Stimulated activated CD4-positive, alpha-beta T cell treated with anti-CD3 and anti-CD28 coated beads, Interleukin-4, amount 100 ng/mL, for 1 hour (primary cell): ENCODE data around the gene DYNLT4.
"Not testable (repeated sequence)": the region's sequence is repeated elsewhere in the genome, so short reads cannot be mapped to it uniquely, and the experiment has no call there.

Experiments used
- DNase-seq: peaks from one replicate; pipeline ENCODE4 v3.0.0-alpha.2; 2020

DYNLT4 gene

DNA sequence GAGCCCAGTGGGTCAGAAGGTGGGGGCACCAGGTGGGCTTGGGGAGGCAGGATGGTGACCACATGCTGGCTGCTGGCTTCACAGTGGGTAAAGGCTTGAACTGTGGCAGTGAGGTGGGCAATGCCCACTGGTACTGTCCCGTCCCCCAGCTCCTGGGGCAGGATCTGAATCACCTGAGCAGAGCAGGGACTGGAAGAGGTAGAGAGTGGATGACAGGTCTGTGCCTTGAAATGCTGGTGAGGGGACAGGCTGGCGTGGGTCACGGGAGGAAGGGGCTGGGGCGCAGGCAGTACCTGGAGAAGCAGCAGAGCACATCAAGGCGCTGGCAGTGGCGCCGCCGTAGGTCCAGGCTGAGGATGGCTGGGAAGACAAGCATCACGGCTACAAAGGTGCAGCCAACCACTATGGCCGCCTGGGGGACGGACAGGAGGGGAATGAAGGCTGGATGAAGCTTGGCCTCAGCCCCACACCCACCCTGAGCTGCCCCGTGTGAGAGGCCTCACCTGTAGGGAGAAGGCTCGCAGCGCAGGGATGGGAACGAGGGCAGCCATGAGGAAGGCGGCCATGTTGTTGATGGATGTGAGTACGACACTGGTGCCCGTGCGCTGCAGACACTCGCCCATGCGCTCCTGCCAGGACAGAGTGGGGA is 21.0 kb upstream of the DYNLT4 start:
- DNase-seq = no peak

DNA sequence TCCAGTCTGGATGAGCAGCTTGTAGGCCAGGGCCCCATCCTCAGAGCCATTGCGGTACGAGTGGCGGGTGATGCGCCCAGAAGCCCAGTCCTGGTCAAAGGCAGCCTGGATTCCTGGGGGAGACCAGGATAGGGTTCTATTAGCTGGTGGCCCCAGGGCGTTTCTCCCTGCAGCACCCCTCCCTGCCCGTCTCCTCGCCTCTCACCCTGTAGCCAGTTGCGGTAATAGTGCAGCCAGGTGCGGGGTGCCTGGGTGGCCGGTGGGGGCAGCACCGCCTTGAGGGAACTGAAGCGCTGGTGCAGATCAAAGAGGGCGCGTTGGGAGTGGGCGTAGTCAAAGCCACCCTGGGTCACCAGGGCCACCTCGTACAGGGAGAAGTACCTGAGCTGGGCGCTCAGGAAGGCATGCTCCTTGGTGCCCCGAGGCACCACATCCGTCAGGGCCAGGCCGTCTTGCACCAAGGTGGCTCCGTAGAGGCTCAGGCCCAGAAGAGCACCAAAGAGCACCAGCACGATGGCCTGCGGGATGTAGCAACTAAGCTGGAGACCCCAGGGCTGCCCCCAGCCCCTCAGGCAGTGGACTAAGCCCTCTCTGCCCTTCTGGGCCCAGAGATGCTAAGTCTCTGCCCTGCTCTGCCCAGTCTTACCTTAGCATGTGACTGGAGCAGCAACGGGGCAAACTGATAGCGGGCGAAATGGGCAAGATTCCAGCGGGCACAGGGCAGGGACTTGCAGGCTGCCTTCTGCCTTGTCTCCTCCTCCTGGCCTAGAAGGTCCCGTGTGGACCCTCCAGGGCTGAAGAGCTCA is 20.2 kb upstream of the DYNLT4 start:
- no peak for DNase-seq

DNA sequence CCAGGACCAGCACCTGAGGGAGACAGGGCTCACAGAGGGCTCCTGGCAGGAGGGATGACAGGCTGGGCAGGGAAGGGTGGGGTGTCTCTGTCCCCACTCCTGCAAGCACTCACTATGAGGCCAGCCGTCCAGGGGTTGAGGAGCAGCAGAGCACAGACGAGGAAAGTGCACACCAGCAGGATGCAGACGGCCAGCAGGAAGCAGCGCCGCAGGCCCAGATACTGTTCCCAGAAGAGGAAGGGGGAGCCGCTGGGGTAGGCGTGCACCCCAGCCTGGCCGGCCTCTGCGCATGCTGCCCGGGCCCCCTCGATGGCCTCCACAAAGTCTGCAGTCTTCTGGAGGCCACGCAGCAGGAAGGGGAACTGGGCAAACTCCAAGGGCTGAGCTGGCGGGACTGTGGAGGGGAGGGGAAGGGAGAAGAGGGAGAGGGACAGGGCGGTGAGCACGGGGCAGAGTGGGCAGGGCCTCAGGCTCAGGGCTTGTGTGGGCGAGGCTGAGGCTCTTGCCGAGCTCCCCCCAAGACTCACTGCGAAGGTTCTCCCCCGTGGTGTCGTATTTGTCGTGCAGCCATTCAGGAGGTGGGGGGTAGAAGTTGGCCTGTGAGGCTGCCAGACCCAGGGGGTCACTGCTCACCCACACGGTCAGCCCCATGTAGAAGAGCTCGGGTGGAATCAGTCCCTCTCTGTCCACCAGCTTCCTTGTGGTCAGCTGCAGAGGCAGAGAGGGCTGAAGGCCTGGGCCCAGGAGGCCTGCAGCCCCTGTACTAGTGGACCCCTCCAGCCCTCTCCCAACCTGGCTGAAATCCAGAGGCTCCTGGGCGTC is 19.4 kb upstream of the DYNLT4 start:
- DNase-seq = no peak

DNA sequence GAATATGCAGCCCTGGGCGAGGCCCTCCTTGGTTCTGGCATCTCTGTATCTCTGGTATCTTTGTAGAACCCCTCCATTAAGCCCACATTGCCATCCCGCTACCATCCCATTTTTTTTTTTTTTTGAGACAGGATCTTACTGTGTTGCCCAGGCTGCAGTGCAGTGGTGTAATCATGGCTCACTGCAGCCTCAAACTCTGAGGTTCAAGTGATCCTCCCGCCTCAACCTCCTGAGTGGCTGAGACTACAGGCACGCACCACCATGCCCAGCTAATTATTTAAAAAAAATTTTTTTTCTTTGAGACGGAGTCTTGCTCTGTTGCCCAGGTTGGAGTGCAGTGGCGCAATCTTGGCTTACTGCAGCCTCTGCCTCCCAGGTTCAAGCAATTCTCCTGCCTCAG is 17.2 kb upstream of the DYNLT4 start:
- DNase-seq = not testable (repeated sequence)

DNA sequence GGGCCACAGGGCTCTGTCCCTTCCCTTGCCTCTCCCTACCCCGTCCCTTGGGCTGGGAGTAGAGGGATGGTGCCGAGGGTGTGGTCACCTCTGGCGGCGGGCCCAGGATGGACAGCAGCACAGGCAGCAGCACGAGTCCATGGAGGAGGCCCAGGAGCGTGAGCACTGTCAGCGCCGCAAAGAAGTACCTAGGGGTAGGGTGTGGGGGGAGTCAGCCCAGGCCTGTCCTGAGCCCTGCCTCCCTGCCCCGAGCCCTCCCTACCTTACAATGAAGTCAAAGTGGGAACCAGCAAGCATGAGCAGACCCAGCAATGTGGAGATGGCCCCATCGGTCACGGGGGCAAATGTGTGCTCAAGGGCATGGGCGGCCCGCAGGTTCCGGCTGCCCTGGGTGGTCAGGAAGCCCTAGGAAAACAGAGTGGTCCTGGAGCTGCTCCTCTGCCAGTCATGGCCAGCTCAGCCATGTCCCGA is 15.9 kb upstream of the DYNLT4 start:
- DNase-seq = no peak

DNA sequence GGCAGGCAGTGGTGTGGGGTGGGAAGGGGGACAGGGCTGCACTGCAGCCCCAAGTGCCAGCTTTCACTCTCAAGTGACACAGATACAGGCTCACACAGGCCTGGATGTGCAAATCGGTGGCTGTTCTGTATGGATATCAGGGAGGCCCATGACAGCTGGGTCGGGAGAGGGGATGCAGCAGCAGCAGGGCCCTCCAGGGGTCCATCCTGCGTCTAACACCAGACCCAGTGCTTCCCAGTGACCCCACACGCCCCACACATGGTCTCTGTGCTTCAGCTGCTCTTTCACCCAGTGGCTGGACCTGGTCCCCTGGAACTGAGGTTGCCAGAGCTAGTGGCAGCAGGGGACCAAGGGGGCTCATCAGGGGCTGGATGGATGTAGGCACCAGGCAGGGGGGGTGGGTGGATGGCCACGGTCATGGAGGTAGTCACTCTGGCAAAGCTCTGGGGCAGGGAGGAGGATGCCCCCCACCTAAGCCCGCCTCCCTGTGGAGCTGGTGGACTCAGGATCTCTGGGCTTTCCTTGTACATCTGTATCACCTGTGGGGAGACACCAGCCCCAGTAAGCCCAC is 15.1 kb upstream of the DYNLT4 start:
- no peak for DNase-seq

DNA sequence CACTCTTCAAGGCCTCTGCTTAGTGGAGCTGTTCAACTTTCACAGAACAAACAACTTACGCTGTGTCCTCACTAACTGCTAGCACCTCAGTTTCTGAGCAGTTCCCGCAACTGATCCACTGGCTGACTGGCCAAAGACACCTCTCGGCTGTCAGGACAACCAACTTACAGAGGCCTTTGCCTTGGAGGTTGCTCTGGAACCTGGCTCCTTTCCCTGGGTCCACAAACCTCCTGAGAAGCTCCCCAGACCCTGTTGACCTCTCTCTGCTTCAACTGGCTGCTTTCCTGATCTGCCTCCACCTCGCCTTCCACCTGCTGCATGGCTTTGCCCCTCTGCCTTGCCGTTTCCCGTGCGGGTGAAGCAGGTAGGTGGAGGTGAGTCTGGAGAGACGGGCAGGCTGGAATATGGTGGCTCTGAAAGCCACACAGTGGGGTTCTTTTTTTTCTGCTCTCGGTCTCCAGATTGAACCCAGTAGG is 14.1 kb upstream of the DYNLT4 start:
- DNase-seq = no peak

DNA sequence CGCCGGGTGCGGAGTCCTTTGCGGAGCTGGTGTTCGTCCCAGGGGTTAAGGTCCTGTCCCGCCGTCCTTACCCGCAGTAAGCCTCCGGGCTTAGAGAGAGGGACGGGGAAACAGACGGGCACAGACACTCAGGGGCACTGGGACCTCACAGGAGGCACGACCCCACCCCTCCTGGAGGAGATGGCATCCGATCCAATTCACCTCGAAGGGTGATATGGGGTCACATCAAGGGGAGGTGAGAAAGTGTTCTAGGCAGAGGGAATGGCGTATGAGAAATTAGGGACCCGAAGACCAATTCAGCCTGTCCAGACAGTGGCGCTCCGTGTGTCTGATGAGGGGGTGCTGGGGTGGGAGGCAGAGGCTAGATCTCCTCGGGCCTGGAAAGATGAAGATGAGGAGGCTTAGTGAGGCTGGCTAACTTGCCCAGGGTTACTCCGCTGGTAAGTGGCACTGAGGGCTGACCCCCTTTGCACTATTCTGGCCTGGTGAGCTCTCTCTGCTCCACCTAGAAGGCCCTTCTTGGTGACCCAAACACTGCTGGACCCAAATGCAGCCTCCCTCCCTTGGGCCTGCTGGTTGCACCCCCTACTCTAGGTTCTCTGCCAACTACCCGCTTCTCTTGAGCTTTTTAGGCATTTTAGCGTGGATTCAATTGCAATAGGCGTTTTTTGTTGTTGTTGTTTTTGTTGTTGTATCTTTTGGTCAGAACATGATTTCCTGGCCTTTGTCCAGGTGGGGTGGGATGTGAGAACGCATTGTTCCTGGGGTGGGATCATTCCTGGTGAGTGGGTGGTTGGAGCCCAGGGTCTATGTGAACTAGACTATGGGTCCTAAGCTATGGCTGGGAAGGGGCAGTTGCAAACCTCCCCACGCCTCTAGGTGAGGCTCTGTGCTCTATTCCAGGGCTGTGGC is 13.4 kb upstream of the DYNLT4 start:
- no peak for DNase-seq

DNA sequence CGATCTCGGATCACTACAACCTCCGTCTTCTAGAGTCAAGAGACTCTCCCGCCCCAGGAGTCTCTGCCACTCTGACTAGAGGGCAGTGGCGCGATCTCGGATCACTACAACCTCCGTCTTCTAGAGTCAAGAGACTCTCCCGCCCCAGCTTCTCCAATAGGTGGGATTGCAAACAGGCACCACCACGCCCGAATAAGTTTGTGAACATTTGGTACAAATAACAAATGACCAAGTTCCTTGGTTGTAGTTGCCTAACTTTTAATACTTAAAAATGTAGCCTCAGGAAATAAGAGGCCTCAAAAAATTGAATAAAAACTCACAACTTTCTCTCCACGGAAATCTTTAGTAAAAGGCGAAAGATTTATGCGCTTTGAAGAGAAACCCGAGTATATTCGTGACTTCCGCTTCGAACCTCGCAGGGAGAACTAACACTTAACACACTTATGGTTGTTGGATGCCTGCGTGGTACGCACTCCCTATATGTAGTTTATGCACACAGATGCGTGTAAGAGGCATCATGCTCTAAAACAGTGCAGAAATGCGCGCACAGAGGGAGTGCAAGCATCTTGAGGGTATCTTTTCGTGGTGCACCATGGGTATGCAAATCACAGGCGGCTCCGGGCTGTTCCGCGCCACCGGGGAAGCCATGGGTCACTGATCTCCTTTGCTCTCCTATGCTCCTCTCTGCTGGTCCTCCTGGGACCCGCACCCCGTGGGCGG is 12.6 kb upstream of the DYNLT4 start:
- DNase-seq = peak; percentile 70

DNA sequence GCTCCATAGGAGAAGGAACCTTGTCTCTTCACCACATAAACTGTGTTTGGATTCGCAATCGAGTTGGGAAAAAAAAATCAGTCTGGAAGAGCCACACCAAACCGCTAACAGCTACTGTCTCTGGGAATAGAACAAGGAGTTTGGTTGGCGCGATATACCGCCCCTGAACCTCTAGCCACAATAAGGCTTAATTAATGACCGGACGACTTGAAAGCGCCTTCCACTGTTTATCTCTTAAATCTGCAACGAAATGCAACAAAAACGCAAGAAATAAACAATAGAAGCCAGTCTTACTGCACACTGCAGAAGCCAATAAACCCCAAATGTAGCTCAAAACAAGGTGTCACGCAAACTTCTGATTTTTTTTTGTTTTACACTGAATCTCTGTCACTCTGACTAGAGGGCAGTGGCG is 12.1 kb upstream of the DYNLT4 start:
- DNase-seq = no peak

DNA sequence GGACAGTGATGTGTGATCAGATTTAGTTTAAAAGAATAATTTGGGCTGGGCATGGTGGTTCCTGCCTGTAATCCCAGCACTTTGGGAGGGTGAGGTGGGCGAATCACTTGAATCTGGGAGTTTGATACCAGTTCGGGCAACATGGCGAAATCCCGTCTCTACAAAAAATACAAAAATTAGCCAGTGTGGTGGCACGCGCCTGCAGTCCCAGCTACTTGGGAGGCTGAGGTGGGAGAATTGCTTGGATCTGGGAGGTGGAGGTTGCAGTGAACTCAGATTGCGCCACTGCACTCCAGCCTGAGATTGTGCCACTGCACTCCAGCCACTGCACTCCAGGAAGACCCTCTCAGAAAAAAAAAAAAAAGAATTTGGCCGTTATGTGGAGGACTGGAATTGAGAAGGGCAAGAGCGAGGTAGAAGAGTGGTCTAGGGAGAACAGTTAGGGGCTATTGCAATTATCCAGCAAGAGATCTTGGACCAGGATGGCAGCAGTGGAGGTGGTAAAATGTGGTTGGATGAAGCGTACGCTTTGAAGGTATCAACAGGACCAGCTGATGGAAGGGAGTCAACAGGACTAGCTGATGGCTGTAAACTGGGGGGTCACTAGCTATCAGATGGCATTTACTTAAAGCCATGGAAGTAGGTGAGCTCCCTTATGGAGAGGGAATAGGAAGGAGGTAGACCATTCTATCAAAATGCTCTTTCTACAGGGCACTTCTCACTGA is 10.8 kb upstream of the DYNLT4 start:
- DNase-seq = no peak

DNA sequence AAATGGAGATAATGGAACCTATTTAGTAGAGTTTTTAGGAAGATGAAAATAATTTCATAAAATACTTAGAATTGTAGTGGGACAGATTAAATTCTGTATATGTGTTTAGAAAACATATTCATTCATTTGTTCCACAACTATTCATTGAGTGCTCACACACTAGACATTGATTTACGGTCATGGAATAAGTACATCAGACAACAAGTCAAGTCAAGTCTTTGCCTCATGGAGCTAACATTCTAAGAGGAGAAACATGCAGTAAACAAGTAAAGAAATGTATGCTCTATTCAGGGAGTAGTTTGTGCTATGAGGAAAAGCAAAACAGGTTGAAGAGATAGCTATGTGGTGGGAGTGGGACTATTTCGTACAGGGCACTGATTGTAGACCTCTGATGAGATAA is 10.2 kb upstream of the DYNLT4 start:
- no peak for DNase-seq

DNA sequence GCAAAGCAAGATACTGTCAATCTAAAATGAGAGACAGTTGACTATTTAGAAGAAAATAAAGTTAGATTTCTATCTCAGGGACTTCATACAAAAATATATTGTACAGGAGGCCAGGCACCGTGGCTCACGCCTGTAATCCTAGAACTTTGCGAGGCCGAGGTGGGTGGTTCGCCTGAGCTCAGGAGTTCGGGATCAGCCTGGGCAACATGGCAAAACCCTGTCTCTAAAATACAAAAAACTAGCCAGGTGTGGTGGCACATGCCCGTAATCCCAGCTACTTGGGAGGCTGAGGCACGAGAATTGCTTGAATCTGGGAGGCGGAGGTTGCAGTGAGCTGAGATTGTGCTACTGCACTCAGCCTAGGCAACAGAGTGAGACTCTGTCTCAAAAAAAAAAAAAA is 8.8 kb upstream of the DYNLT4 start:
- not testable (repeated sequence) for DNase-seq

DNA sequence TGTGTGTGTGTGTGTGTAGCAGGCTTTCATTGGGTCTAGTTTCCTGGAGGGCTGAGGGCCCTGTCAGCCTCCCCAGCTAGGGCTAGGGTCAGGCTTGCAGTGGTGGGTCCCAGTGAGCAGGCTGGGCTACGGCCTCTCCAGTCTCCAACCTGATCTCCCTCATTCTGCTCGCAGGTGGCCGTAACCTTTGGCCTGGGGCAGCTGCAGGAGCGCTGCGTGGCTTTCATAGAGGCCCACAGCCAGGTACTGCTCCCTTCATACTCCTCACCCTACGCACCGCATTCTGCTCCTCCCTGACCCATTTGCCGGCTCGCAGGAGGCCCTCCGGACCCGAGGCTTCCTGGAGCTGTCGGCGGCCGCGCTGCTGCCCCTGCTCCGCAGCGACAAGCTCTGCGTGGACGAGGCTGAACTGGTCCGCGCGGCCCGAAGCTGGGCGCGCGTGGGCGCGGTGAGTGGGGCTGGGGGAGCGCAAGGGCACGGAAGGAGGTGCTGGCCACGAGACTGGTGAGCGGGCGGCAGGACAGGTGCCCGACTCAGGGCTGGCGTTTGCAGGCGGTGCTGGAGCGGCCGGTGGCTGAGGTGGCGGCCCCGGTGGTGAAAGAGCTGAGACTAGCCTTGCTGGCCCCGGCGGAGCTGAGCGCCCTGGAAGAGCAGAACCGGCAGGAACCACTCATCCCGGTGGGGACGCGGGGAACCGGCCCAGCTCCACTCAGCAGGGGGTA is 5.8 kb upstream of the DYNLT4 start:
- no peak for DNase-seq

DNA sequence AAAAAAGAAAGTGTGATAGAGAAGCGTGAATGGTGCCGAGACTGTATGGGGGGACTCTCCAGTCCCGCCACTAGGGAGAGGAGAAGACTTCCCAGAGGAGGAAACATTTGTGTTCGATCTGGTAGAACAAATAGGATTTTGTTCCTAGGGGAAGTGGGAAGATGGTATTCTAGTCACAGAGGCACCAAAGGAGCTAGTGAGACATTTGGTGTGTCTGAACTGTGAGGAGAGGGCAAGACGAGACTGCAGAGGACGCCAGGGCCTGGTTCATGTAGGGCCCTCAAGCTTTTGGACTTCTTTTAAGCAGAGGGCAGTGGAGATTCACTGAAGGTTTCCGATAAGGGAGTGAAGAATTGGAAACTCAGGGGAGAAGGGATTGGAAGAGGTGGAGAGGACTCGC is 4.1 kb upstream of the DYNLT4 start:
- DNase-seq = no peak

DNA sequence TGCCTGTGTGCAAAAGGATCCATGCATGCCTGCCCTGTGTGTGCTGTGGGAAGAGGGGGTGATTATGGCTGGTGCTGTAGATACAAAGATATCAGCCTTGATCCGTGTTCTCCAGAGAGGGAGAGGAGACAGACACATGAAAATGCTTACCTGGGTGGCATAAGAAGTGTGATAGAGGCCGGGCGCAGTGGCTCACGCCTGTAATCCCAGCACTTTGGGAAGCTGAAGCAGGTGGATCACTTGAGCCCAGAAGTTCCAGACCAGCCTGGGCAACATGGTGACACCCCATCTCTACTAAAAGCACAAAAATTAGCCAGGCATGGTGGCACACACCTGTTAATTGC is 3.6 kb upstream of the DYNLT4 start:
- DNase-seq = not testable (repeated sequence)

DNA sequence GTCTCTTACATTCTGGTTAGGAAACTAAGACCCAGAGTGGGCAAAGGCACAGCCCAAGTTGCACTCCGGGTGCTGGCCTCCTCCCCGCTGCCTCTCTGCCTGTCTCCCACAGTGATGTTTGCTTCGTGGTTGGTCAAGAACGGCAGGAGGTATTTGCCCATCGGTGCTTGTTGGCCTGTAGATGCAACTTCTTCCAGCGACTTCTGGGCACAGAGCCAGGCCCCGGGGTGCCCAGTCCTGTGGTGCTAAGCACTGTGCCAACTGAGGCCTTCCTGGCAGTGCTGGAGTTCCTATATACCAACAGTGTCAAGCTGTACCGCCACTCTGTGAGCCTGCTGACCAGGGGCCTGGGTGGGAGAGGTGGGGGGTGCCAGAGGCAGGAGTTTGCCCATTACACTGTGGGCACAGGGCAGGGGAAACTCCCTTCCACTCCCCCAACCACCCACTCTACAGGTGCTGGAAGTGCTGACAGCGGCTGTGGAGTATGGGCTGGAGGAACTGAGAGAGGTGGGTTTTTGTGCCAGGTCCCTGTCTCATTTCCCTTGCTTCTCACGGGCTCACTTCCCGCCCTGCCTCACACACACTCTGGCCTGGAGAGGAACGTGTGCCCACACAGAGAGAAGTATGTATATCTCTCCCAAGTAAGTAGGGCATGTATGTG is 3.1 kb upstream of the DYNLT4 start:
- peak; percentile 49 for DNase-seq

DNA sequence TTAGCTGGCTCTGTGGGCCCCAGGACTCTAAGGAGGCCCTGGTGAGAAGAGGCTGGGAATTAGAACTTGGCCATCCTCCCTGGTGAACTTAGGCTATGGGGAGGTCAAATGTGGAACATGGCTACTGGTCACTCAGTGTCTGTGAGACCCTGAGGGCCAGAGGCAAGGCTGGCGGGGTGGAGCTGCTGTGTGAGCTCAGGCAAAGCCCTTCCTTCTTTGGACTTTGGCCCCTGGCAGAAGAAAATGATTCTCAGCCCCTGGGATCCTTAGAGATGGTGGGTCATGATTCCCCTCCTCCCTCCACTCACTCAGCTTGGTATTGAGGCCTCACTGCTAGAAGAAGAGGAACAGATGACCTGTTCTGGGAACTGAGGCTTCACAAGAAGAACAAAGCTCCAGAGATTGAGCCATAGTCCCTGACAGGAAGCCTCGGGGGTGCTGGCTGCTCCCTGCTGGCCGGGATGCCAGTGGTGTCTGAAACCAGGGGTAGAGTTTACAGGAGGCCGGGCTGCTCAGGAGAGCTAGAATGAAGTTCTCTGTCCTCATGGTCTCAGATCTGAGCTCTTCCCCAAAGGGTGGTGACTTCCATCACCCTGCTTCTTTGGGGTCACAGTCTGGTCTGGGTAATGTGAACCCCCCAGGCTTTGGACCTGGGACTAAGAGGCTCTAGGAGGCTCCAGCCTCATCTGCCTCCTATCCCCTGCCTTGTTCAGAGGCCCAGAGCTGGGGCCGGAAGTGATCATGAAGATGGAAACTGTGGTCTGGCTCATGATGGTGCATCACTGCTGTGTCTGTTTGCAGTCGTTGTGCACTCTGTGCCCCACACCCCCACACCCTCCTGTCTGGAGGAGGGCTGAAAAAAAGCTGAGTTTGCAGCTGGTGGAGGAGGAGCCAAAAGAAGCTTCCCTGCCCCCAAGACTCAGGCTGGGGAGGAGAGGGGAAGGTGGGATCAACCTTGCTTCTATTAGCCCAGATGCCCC is 2.1 kb upstream of the DYNLT4 start:
- DNase-seq = peak; percentile 81
